K562 (cell line): ENCODE data around the gene AKAP13. TPM values are rescaled to one million over a fixed set of nuclear protein-coding genes. Genes with fewer than 3 reads are reported as not detected.

Source experiments
- ATAC-seq: fragments of 200-7000 bp; cut with Tn5 transposase; 3 replicates; pipeline ENCODE4 v1.9.1; 2020; ENCODE audit warnings: moderate library complexity
- BruUV-seq: library from RNA; stranded (reverse); fragments of 400-500 nt; replicated peaks from 2 replicates; lab custom pipeline; 2021; lab: Mats Ljungman, UMichigan
- CTCF ChIA-PET: fragments of 300-600 bp; formaldehyde crosslinking; extraction: SDS; loops from one replicate; lab custom pipeline; 2021; ENCODE audit warnings: low intra/inter-chr PET ratio; lab: Yijun Ruan, JAX
- POLR2A ChIA-PET: fragments of 300-600, 350-650 bp; sonication (Branson Sonifier 250); formaldehyde crosslinking; extraction: SDS; loops from one replicate; lab custom pipeline; 2021; ENCODE audit warnings: antibody characterized with exemption, inconsistent platforms; lab: Yijun Ruan, JAX
- DNase-seq, 4 experiments: peaks; one replicate each; pipeline versions ENCODE4 v3.0.0 to v3.0.0-alpha.2; 2011 to 2018; ENCODE audit warnings: low spot score in 3 of 4, mixed read lengths in 3 of 4; ENCODE audit errors: extremely low read depth in 1 of 4
- FAIRE-seq: peaks from 2 replicates; lab custom pipeline; 2011; peaks lifted over from hg19 to GRCh38; lab: Jason Lieb, UNC
- H2AFZ ChIP-seq: 2 replicates; pipeline ENCODE4 v1.6.0; 2011; ENCODE audit warnings: low read depth, low read length, control low read depth, inconsistent platforms
- H3K27ac ChIP-seq: fragments of 200-600 bp; 3 replicates; pipeline ENCODE4 v1.8.0; 2011; ENCODE audit warnings: low read depth, mild to moderate bottlenecking, control low read depth, inconsistent platforms, low read length, moderate library complexity, mixed read lengths; ENCODE audit errors: extremely low read depth
- H3K27me3 ChIP-seq, 2 experiments: fragments of 300-600 bp in 1 of 2; 2 replicates in 1 of 2; 3 replicates in 1 of 2; pipeline versions ENCODE4 v1.6.0 to v1.8.0; 2011; ENCODE audit warnings: inconsistent platforms in 2 of 2, low read length in 2 of 2, mild to moderate bottlenecking in 1 of 2, mixed read lengths in 1 of 2, moderate library complexity in 1 of 2; ENCODE audit not compliant: control insufficient read depth in 2 of 2, insufficient read depth in 2 of 2
- H3K36me3 ChIP-seq: fragments of 300-600 bp; 3 replicates; pipeline ENCODE4 v1.8.0; 2011; ENCODE audit warnings: mild to moderate bottlenecking, low read length, inconsistent platforms; ENCODE audit not compliant: control insufficient read depth, insufficient read depth
- H3K4me1 ChIP-seq, 2 experiments: fragments of 200-600 bp in 1 of 2; replicated peaks in 1 of 2; 2 replicates in 1 of 2; 3 replicates in 1 of 2; pipeline versions ENCODE4 v1.5.1 to v1.8.0; 2011; ENCODE audit warnings: inconsistent platforms in 2 of 2, low read length in 2 of 2, mild to moderate bottlenecking in 1 of 2, mixed read lengths in 1 of 2, moderate library complexity in 1 of 2; ENCODE audit not compliant: control insufficient read depth in 2 of 2, insufficient read depth in 2 of 2
- H3K4me2 ChIP-seq: 2 replicates; pipeline ENCODE4 v1.6.1; 2011; ENCODE audit warnings: low read length, control low read depth, inconsistent platforms, mixed read lengths; ENCODE audit not compliant: insufficient read depth
- H3K4me3 ChIP-seq: fragments of 200-600 bp; sonication (generic), shearing (Covaris generic); 2 replicates; pipeline ENCODE4 v1.5.1; 2016; ENCODE audit warnings: control low read depth, inconsistent platforms
- H3K79me2 ChIP-seq: fragments of 200-600 bp; 3 replicates; pipeline ENCODE4 v1.8.0; 2011; ENCODE audit warnings: low read length, inconsistent platforms; ENCODE audit not compliant: control insufficient read depth, insufficient read depth
- H3K9ac ChIP-seq, 2 experiments: 2 replicates each; pipeline versions ENCODE4 v1.6.0 to v1.6.1; 2011; ENCODE audit warnings: low read depth in 2 of 2, low read length in 2 of 2, control low read depth in 1 of 2, inconsistent platforms in 1 of 2, mild to moderate bottlenecking in 1 of 2, mixed read lengths in 1 of 2; ENCODE audit not compliant: insufficient read depth in 1 of 2
- H3K9me1 ChIP-seq: one replicate; pipeline ENCODE4 v1.6.0; 2011; ENCODE audit warnings: inconsistent platforms, mild to moderate bottlenecking, low read length, moderate library complexity; ENCODE audit not compliant: control insufficient read depth, insufficient read depth
- H3K9me3 ChIP-seq: replicated peaks from 2 replicates; pipeline ENCODE4 v1.5.1; 2011; ENCODE audit warnings: low read depth, low read length, inconsistent platforms; ENCODE audit not compliant: control insufficient read depth, insufficient read depth
- H4K20me1 ChIP-seq: replicated peaks from 2 replicates; pipeline ENCODE4 v1.6.1; 2011; ENCODE audit warnings: low read length, inconsistent platforms, mixed read lengths; ENCODE audit not compliant: control insufficient read depth, insufficient read depth
- ARNT ChIP-seq, 2 experiments: fragments of 450-650 bp; IDR thresholded peaks; 2 replicates each; pipeline ENCODE4 v1.6.1; 2016; ENCODE audit warnings: mild to moderate bottlenecking in 1 of 2
- ATF3 ChIP-seq, 2 experiments: fragments of 450-650 bp in 1 of 2; sonication (generic) in 1 of 2; formaldehyde crosslinking in 1 of 2; IDR thresholded peaks in 1 of 2; conservative IDR thresholded peaks in 1 of 2; 2 replicates each; pipeline versions ENCODE4 v1.6.1 to v1.8.1; 2016 to 2023; ENCODE audit warnings: mild to moderate bottlenecking in 2 of 2, moderate library complexity in 2 of 2, inconsistent platforms in 1 of 2, missing genetic modification reagents in 1 of 2
- BCL6 ChIP-seq: fragments of 250-450 bp; sonication (Bioruptor Pico); IDR thresholded peaks from 2 replicates; pipeline ENCODE4 v1.4.0; 2020
- CBFA2T2 ChIP-seq: fragments of 450-650 bp; conservative IDR thresholded peaks from 2 replicates; pipeline ENCODE4 v1.6.1; 2017; ENCODE audit warnings: mild to moderate bottlenecking
- JUND ChIP-seq, 2 experiments: IDR thresholded peaks; 2 replicates in 1 of 2; 3 replicates in 1 of 2; pipeline ENCODE4 v1.6.1; 2011; ENCODE audit warnings: borderline replicate concordance in 2 of 2, low read depth in 2 of 2, low read length in 2 of 2, improper control_type of control experiment in 1 of 2, missing biosample characterization in 1 of 2, missing genetic modification characterization in 1 of 2, missing genetic modification reagents in 1 of 2
- MCM5 ChIP-seq: fragments of 450-650 bp; IDR thresholded peaks from 2 replicates; pipeline ENCODE4 v1.6.1; 2016; ENCODE audit warnings: low read depth
- RFX7 ChIP-seq: fragments of 250-450 bp; sonication (Bioruptor Pico); IDR thresholded peaks from 2 replicates; pipeline ENCODE4 v1.5.1; 2021; ENCODE audit warnings: mild to moderate bottlenecking
- TAL1 ChIP-seq: fragments of 450-650 bp; IDR thresholded peaks from 2 replicates; pipeline ENCODE4 v1.6.1; 2016; ENCODE audit warnings: mild to moderate bottlenecking
- ZBTB43 ChIP-seq: sonication (generic); formaldehyde crosslinking; IDR thresholded peaks from 2 replicates; pipeline ENCODE4 v1.8.0; 2023; ENCODE audit warnings: mild to moderate bottlenecking, missing genetic modification reagents
- ZNF239 ChIP-seq: fragments of 250-450 bp; sonication (Bioruptor Pico); IDR thresholded peaks from 2 replicates; pipeline ENCODE4 v1.4.0; 2020; ENCODE audit warnings: mild to moderate bottlenecking
- ZNF436 ChIP-seq: fragments of 250-450, 450-650 bp; sonication (Bioruptor Pico); formaldehyde crosslinking; IDR thresholded peaks from 2 replicates; pipeline ENCODE4 v1.7.0; 2020; ENCODE audit warnings: mild to moderate bottlenecking
- WGBS: fragments of 100-300 bp; shearing (Covaris generic); methylation state at CpG from one replicate; pipeline ENCODE4 v1.1.6; 2016; ENCODE audit warnings: low coverage, mixed read lengths; ENCODE audit not compliant: insufficient coverage; ENCODE audit errors: missing lambda C conversion rate; 5-methylcytosine and 5-hydroxymethylcytosine counted together
- in situ Hi-C: fragments of 300-500 bp; cut with MboI; formaldehyde crosslinking; loops from 4 replicates; pipeline ENCODE4 v1.15.0; 2018; ENCODE audit warnings: inconsistent platforms, mixed read lengths
- intact Hi-C: fragments of 100-400 bp; cut with micrococcal nuclease; formaldehyde crosslinking; loops from 2 replicates; pipeline ENCODE4 v1.14.2; 2022
- polyA plus RNA-seq, 8 experiments: library from polyadenylated mRNA; depleted of rRNA in 4 of 8; stranded (reverse) in 5 of 8; unstranded in 3 of 8; fragments of >200 nt; fragmentation: Nextera tagmentation in 2 of 8; fragmentation: Illumina TruSeq in 1 of 8; extraction: Ambion mirVana in 2 of 8; extraction: Trizol in 1 of 8; gene quantifications; 2 replicates each; pipeline versions ENCODE4 v1.2.1 to v1.2.3, GENCODE V29; 2011 to 2014; ENCODE audit warnings: inconsistent platforms in 1 of 8, missing spikeins in 1 of 8
- total RNA-seq, 7 experiments: library from RNA; depleted of rRNA in 6 of 7; stranded (reverse); fragments of >200 nt in 6 of 7; fragmentation: Illumina TruSeq in 2 of 7; extraction: Trizol in 2 of 7; gene quantifications; 2 replicates each; pipeline versions ENCODE4 v1.2.1 to v1.2.3, GENCODE V29; 2011 to 2021; ENCODE audit warnings: low replicate concordance in 1 of 7

The AKAP13 gene
- total and polyA plus RNA-seq, 9 of the 15 experiments (the other 6 are each of a cell fraction or from before 2014, with no cell fraction given) = 0.03 to 1.7 (median 0.42) TPM

- no peak for TF ChIP-seq JUND (IDR thresholded peaks at IDR 0.05; ENCODE audit: borderline replicate concordance, low read depth, low read length)
- TF ChIP-seq JUND (tag; IDR thresholded peaks at IDR 0.05; ENCODE audit: borderline replicate concordance, low read depth, low read length) = no peak
- TF ChIP-seq MCM5 = no peak
- no peak for TF ChIP-seq ARNT (IDR thresholded peaks at IDR 0.05)
- no peak for TF ChIP-seq TAL1
- TF ChIP-seq ZBTB43 (CRISPR knock-in tag) = no peak
- TF ChIP-seq ZNF436 (CRISPR knock-in tag) = no peak
These were observed 391.5 kb downstream of the AKAP13 start (continued) for GRCh38 chr15:85771781-85772445.

- POLR2A ChIA-PET = no interaction called here
- no peak overlapping the region; a peak in 1 of 4 replicates for H3K9ac ChIP-seq
- H3K36me3 ChIP-seq = no peaks in the 10 kb centered on the region
- no peaks in the 10 kb centered on the region for H3K9me3 ChIP-seq
- no peak overlapping the region for H3K4me2 ChIP-seq
- H2AFZ ChIP-seq = no peak overlapping the region
- H3K27me3 ChIP-seq = peaks cover 16 to 78% of the 10 kb centered on the region in 2 experiments; a peak in 4 of 5 replicates
- CTCF ChIA-PET = no interaction called here
- H3K79me2 ChIP-seq = no peaks in the 10 kb centered on the region
- DNase-seq (no peak), ATAC-seq (no peak), FAIRE-seq (no peak)
- intact Hi-C loops = no loop called here
- peaks cover 9% of the 10 kb centered on the region; the same call in 1 of the 2 replicates for H4K20me1 ChIP-seq
- TF ChIP-seq ATF3 (IDR thresholded peaks at IDR 0.05) = no peak
- no peak for TF ChIP-seq ATF3 (CRISPR knock-in tag; conservative IDR thresholded peaks at IDR 0.05)
- TF ChIP-seq BCL6 (CRISPR knock-in tag) = no peak
- no peak for TF ChIP-seq CBFA2T2
- TF ChIP-seq ZNF239 = no peak
- no peak for TF ChIP-seq RFX7
- no peak for TF ChIP-seq TAL1
- no peak overlapping the region for H3K27ac ChIP-seq
- H3K9me1 ChIP-seq = no peaks in the 10 kb centered on the region
- H3K4me1 ChIP-seq = peaks cover 0 to 9% of the 10 kb centered on the region in 2 experiments; a peak in 1 of 5 replicates
- no peak overlapping the region for H3K4me3 ChIP-seq
- in situ Hi-C loops = no loop called here
- BruUV-seq = no TSS peak
- WGBS = 1% methylated on average over 9 of the region's 9 CpGs
These were observed 392.3 kb downstream of the AKAP13 start for GRCh38 chr15:85772668-85773067.
